GM21786 (cell line): Measurements from ENCODE around the gene ERVV-1.
"Not testable (repeated sequence)": the region's sequence is repeated elsewhere in the genome, so short reads cannot be mapped to it uniquely, and the experiment has no call there.

ENCODE experiments used
- ATAC-seq: cut with Tn5 transposase; IDR thresholded peaks from one replicate; pipeline ENCODE4 v1.9.1; 2021; ENCODE audit not compliant: unreplicated experiment

Gene ERVV-1, protein sequence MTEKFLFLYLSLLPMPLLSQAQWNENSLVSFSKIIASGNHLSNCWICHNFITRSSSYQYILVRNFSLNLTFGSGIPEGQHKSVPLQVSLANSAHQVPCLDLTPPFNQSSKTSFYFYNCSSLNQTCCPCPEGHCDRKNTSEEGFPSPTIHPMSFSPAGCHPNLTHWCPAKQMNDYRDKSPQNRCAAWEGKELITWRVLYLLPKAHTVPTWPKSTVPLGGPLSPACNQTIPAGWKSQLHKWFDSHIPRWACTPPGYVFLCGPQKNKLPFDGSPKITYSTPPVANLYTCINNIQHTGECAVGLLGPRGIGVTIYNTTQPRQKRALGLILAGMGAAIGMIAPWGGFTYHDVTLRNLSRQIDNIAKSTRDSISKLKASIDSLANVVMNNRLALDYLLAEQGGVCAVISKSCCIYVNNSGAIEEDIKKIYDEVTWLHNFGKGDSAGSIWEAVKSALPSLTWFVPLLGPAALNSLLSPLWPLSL

DNA sequence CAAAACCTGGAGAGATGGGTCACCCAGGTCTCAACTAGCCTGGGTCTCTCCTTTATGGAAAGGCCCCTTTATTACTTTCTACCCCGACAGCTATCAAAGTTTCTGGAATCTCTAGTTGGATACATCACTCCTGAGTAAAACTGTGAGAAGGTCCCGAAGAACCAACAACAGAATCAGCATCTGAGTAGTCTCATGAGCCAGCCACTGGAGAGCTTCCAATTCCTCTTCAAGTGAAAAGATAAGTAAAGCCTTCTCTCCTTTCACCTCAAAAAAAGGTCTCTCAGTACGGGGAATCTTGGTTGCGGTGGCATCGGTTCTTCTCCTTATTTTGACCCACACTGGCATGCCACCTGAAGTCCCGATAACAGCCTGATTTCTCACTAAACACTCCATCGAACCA, at the start of gene ERVV-1:
Gene ERVV-1 (plus strand): TSS at position 301 of the 400 bp plus-strand sequence. CDS start 170 bp downstream, outside the sequence.
- ATAC-seq: no peak

DNA sequence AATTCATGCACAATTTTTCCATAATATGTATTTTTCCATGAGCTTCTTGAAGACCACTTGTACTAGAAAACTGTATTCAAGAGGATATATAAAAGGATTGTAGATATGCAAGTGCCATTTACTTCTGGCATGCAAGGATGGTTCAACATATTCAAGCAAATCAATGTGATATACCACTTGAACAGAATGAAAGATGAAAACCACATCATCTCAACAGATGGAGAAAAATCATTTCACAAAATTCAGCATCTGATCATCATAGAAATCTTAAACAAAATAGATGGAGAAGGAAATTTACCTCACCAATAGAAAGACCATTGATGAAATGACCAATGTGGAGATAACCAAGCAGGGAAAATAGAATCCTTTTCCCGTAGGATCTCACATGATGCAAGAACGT, 45.9 kb upstream of the ERVV-1 start:
- ATAC-seq: no peak

DNA sequence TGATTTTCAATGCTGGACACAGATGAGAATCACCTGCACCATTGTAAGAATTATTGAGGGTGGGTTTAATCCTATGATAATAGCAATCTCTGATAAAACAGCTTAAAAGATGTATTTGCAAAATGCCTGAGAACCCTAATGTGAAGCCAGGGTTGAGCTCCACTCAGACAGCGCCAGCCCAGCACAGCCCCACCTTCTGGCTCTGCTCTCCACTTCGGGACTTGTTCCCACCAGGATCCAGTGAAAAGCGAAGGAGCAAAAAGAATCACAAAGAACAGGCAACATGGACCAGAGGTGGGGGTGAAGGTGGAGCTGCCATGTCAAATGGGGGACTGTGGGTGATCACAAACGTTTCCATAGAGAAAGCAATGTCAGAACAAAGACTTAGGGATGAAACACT, 32.4 kb upstream of the ERVV-1 start:
- no peak for ATAC-seq

DNA sequence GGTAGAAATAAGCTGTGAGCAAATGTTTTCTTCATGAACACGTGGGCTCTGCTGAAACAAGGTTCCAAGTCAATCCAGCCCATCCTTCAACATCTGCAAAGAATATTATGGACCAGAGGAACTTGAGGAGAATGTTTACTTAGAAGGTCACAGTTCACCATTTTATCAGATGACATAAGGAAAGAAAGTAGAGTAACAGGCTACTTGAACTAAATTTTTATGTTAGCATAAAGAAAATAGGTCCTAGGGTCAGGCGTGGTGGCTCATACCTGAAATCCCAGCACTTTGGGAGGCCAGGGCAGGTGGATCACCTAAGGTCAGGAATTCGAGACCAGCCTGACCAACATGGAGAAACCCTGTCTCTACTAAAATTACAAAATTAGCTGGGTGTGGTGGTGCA, 30.6 kb upstream of the ERVV-1 start:
- not testable (repeated sequence) for ATAC-seq

DNA sequence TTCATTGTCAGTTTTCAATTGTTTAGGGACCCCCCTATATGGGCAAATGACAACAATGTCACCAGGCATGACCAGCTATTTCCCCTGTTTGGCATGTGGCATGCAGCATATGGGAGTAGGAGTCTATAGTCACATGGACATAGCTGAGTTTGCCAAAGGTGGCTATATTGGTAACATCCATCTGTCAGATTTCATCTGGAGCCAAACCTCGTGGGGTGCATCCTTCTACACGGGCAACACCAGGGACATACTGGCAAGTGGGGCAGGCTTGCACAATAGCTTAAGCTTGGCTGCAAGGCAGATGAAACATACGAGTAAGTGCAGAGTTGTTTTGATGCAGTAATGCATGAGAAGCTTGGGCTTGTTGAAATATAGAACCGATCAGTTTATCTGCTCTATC, 26.5 kb upstream of the ERVV-1 start:
- ATAC-seq: no peak

DNA sequence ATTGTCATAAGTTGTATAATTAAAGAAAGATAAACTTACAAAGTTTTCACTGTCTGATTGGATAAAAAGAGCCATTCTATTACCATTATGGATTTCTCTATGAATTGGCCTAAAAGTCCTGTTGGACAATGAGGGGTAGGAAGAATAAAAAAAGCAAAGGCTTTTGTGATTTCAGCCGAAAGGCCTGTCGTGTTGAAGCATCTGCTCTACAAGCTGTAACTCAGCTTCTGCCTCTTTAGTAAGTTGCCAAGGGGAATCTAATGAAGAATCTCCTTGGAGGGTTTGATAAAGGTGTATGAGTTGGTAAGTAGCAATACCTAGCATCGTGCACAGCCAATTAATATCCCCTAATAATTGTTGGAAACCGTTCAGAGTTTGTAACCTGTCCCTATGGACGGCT, 25.2 kb upstream of the ERVV-1 start:
- ATAC-seq: no peak

DNA sequence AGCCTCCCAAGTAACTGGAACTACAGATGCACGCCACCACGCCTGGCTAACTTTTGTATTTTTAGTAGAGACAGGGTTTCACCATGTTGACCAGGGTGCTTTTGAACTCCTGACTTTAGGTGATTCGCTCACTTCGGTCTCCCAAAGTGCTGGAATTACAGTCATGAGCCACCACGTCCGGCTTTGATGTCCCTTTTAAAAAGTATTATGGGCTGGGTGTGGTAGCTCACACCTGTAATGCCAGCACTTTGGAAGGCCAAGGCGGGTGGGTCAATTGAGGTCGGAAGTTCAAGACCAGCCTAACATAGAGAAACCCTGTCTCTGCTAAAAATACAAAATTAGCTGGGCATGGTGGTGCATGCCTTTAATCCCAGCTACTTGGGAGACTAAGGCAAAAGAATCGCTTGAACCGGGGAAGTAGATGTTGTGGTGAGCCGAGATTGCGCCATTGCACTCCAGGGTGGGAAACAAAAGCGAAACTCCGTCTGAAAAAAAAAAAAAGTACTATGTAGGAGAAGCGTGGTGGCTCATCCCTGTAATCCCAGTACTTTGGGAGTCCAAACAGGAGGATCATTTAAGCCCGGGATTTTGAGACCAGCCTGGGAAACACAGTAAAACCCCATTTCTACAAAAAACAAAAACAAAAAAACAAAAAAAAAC, 22.8 kb upstream of the ERVV-1 start:
- no peak for ATAC-seq

DNA sequence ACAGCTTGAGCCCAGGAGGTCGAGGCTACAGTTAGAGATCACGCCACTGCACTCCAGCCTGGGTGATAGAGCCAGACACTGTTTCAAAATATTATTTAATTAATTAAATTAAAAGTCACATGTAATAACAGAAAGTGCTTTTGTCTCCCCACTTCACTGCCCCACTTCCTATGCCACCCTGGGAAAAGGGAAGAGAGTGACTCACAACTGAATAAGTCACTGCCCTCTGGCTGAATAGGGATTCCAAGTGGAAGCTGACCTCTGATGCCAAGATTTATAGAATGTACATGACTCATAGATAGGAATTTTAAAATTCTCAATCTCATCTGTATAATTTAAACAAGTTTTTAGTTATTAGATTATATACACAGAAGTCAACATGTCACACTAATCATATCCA, 22.2 kb upstream of the ERVV-1 start:
- no peak for ATAC-seq

DNA sequence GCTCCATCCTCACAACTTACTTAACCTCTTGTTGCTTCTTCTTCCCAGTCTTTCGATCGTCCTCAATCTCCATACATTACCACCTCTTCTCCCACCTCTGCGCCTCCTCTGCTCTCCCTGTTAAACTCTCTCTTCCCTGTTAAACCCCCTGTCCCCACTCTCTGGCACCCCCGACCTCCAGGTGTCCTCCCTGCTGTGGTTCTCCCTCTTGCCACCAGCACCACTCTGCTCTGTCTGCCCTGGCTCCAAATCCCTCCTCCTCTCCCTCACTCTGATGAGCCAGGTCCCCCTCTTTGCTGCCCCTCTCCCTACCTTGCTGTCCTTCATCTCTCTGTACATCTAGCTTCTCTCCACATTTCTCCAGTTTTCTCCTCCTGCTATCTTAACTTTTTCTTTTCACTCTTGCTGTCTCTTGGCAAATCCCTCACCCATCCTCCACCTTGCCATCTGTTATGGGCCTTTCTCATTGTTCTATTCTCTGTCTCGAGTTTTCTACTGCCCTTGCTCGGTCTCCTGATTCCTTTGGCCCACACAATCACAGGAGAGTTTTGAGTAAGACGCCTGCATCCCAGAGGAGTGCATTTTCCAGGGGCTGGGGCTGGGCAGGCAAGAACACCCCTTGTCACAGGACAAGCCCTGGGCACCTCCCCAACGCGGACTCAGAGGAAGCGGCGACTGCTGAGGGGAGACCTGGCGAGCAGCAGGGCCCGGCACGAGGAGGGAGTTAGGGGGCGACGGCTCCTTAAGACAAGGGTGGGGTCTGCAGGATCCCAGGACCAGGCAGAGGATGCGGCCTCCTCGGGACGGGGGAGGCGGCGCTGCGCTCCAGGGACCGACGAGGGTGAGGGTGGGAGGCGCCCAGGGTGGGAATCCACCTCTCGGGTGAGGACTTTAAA, 21.4 kb upstream of the ERVV-1 start:
- no peak for ATAC-seq

DNA sequence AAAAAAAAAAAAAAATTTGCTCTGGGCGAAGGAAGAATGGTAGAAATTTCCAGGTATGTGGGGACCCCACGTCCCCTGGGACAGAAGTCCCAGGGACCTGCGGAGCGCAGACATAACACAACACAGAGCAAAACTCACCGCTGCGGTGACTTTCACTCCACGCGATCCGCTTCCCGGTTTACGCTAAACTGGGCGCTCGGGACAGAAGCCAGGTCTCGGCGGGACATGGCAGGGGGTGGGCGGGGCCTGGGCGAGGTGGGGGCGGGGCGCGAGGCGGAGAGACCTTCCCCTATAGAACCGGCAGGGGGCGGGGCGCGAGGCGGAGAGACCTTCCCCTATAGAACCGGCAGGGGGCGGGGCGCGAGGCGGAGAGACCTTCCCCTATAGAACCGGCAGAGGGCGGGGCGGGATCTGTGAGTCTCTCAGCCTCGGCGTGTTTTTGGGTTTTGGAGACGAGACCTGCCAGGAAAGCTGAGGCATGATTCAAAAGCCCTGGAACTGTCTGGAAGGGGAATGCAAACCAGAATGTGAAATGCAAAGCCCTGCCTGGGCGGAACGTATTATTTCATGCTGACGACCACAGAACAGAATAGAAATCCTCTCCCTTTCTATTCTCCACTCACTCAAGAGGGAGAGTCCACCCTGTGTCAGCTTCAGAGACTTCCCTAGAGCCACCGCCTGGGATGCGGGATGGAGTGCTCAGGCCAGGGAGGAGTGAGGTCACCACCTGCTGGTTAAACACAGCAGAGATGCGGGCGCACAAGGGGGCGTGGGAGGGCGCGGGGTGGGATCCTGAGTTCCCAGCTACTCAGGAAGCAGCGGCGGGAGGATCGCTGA, 20.2 kb upstream of the ERVV-1 start:
- no peak for ATAC-seq

DNA sequence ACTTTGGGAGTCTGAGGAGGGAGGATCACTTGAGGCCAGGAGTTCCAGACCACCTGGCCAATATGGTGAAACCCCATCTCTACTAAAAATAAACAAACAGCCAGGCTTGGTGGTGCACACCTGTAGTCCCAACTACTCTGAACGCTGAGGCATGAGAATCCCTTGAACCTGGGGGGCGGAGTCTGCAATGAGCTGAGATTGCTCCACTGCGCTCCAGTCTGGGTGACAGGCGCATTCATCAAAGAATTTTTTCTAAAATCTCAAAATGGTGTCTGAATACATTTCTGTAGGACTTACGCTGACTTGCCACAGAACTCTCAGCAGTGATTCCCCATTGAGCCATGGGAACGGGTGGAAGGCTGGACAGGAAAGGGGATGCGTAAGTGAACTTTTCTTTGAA, 18.0 kb upstream of the ERVV-1 start:
- ATAC-seq: no peak

DNA sequence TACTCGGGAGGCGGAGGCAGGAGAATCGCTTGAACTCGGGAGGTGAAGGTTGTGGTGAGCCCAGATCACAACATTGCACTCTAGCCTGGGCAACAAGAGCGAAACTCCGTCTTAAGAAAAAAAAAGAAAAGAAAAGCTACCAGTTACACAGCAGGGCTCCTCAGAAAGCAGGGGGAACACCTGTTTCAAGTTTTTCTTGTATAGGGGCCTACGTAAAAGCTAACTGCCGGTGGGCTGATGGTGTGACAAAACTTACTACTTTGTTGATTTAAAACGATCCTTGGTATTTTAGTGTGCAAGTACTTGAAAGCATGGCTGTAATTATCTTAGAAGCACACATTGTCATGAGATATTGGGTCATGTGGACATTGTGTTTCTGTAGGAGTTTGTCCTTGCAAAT, 15.7 kb upstream of the ERVV-1 start:
- ATAC-seq: no peak

DNA sequence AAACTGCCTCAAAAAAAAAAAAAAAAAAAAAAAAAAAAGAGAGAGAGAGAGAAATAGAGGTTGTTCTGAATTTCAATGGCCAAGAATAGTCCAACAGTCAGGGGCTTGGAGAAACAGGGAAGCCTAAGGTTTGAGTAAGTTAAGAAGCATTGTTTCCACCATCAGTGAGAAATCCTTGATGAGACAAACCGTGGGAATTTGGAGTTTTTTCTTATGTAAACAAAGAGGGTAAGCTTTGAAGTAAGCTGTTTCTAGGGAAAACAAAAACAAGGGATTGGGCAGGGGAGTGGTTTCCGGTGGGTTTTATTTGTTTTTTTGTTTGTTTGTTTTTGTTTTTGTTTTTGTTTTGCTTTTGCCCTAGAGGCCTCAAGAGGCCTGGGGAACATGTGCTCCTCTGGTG, 11.2 kb upstream of the ERVV-1 start:
- no peak for ATAC-seq

DNA sequence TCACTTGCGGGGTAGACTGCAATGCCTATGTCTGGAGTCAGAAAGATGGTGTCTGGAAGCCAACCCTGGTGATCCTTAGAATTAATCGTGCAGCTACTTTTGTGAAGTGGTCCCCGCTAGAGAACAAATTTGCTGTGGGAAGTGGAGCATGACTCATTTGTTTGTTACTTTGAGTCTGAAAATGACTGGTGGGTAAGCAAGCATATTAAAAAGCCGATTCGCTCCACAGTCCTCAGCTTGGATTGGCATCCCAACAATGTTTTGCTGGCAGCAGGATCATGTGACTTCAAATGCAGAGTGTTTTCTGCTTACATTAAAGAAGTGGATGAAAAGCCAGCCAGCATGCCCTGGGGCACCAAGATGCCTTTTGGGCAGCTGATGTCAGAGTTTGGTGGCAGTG, 9.5 kb upstream of the ERVV-1 start:
- no peak for ATAC-seq

DNA sequence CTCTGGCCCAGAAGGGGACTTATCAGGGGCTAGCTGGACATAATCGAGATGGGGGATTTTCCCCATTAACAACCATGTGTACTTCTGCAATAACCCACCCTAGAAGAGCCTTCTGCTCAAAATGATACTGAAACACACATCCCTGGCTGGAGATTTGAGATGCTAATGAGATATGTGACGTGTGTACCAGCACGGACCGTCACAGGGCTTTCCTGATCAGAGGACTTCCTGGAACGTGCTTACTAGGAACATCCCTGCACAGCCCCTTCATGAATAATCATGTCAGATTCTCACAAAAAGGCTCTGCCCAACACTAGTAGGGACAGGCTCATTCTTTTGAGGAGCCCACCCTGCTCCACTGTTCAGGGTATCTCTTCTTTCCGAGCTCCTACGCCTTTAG, 6.5 kb upstream of the ERVV-1 start:
- ATAC-seq: no peak

DNA sequence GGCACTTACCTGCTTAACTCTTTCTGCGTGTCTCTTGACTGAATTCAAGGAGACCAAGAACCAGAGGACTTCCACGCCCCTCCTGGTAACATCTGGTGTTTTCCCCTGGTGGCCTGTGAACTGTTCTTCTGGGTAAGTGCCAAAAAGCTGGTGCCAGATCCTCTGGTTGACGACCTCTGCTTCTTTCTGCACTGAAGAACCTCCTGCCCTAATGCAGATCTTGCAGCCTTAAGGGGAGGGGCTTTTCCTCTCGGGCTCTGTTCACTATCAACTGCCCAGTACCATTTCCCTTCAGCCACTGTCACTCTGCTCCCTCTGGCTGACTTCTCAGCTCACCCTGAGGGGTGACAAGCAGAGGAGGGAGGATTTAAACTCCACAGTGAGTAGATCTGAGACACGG, 6.1 kb upstream of the ERVV-1 start:
- ATAC-seq: no peak

DNA sequence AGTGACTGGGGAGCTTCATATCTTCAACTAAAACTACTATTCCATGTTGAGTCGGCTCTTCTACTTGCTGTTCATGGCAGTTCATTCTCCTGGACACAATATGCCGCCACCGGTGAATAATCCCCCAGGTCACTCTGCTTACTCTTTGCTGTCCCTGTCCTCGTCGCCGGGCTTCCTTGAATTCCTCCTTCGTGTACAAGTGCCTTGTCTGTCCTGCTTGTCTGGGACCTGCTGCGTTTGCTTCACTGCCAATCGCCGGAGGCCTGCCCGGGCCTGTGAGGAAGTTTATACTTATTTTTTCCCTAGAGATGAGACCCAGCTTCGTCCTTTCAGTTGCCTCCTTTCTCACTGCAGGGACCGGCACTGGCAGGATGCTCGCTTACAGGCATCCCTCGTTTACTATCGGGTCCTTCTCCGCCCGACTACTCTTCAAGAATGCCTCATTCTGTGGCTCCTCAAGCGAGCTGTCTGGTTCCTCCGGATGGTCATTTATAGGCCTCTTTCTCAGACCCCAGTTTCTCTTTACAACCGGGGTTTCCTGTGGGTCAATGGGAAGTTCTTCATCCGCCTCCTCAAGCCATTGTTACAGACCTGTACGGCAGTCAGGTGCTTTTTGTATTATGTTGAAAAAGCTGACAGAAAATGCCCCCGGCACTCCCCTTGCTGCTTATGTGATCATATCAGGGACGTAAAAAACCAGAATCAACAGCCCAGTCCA, 5.5 kb upstream of the ERVV-1 start:
- ATAC-seq: no peak

DNA sequence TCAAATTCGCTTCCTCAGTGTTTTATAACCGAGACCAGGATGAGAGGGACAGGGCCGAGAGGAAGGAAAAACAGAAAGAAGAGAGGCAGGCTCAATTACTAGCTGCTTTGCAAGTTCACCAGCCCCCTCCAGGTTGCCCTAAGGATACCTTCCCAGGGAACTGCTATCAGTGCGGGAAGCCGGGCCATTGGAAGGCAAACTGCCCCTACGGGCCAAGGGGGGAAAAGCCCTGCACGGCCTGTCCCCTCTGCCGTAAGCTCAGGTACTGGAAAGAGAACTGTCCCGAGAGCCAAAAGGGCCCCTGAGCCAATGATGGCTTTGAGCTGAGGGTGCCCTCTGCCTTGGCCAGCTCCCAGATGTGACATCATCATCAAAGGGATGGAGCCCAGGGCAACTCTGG, 3.2 kb upstream of the ERVV-1 start:
- no peak for ATAC-seq

DNA sequence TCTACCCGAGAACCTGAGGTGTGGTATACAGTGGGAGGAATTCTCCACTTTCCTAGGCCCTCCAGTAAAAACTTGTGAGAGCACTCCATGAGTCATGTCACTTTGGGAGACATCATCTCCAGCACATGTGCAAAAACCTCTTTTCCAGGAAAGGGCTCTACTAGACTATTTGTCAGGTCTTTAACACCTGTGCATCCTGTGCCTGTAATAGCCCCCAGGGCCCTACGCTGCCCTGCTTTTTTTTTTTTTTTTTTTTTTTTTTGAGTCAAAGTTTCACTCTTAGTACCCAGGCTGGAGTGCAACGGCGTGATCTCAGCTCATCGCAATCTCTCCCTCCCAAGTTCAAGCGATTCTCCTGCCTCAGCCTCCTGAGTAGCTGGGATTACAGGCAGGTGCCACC, 1.7 kb upstream of the ERVV-1 start:
- ATAC-seq: no peak

DNA sequence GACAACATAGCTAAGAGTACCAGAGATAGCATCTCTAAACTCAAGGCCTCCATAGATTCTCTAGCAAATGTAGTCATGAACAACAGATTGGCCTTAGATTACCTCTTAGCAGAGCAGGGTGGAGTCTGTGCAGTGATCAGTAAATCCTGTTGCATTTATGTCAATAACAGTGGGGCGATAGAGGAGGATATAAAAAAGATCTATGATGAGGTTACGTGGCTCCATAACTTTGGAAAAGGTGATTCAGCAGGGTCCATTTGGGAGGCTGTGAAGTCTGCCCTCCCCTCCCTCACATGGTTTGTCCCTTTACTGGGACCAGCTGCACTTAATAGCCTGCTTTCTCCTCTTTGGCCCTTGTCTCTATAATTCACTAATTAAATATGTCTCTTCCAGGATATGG, 1.4 kb downstream of the ERVV-1 start:
- ATAC-seq: no peak
